Vagina (tissue), 2 donors: ENCODE data around the gene GOLGA3.
"Not testable (repeated sequence)": the region's sequence is repeated elsewhere in the genome, so short reads cannot be mapped to it uniquely, and the experiment has no call there.

Experiments
- POLR2A ChIP-seq, 2 donors: fragments of 450-650 bp; IDR thresholded peaks; one replicate each; pipeline ENCODE4 v1.6.1; 2017; ENCODE audit warnings: antibody characterized with exemption in 2 of 2, mild to moderate bottlenecking in 2 of 2, moderate library complexity in 2 of 2
- TF ChIP-seq, protein P1 (sequence below), 3 experiments: fragments of 450-650 bp in 2 of 3; fragments of 200-600 bp in 1 of 3; sonication (generic) in 1 of 3; IDR thresholded peaks; one replicate each; pipeline ENCODE4 v1.5.1; 2017 to 2019; ENCODE audit warnings: antibody characterized with exemption in 3 of 3, mild to moderate bottlenecking in 2 of 3, moderate library complexity in 2 of 3

DNA sequence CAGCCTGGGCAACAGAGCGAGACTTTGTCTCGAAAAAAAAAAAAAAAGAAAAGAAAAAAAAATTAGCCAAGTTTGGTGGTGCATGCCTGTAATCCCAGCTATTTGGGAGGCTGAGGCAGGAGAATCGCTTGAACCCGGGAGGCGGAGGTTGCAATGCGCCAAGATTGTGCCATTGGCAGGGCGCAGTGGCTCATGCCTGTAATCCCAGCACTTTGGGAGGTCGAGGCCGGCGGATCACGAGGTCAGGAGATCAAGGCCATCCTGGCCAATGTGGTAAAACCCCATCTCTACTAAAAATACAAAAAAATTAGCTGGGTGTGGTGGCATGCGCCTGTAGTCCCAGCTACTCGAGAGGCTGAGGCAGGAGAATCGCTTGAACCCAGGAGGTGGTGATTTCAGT is 26.5 kb upstream of the GOLGA3 start:
- not testable (repeated sequence) for TF ChIP-seq POLR2A (IDR thresholded peaks at IDR 0.05)
- TF ChIP-seq, protein P1, sequence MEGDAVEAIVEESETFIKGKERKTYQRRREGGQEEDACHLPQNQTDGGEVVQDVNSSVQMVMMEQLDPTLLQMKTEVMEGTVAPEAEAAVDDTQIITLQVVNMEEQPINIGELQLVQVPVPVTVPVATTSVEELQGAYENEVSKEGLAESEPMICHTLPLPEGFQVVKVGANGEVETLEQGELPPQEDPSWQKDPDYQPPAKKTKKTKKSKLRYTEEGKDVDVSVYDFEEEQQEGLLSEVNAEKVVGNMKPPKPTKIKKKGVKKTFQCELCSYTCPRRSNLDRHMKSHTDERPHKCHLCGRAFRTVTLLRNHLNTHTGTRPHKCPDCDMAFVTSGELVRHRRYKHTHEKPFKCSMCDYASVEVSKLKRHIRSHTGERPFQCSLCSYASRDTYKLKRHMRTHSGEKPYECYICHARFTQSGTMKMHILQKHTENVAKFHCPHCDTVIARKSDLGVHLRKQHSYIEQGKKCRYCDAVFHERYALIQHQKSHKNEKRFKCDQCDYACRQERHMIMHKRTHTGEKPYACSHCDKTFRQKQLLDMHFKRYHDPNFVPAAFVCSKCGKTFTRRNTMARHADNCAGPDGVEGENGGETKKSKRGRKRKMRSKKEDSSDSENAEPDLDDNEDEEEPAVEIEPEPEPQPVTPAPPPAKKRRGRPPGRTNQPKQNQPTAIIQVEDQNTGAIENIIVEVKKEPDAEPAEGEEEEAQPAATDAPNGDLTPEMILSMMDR (IDR thresholded peaks at IDR 0.05) = not testable (repeated sequence)
